HG02678 (cell line): ENCODE data around the gene SMYD3.

Source experiments
- ATAC-seq: cut with Tn5 transposase; IDR thresholded peaks from one replicate; pipeline ENCODE4 v1.9.1; 2021; ENCODE audit warnings: mild to moderate bottlenecking, moderate library complexity; ENCODE audit not compliant: unreplicated experiment

Gene SMYD3

GRCh38 chr1:246317332-246318035 is 189.6 kb downstream of the SMYD3 start:
- ATAC-seq = no peak

DNA sequence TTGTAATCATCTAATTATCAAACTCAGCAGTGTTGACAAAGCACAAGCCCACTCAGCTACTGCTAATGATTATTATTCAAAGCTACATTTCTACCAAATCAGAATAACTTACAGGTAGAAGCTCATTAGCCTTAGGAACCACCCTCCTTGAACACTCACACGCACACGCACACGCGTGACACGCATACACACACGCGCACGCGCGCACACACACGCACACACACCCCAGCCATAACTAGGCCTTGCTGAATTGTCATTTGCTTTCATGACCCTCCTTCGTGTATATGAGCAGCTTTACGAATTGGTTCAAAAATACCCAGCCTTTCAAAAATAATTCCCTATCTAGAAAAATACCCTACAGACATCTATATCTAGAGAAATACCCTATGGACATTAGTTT is 195.6 kb downstream of the SMYD3 start:
- ATAC-seq = no peak

DNA sequence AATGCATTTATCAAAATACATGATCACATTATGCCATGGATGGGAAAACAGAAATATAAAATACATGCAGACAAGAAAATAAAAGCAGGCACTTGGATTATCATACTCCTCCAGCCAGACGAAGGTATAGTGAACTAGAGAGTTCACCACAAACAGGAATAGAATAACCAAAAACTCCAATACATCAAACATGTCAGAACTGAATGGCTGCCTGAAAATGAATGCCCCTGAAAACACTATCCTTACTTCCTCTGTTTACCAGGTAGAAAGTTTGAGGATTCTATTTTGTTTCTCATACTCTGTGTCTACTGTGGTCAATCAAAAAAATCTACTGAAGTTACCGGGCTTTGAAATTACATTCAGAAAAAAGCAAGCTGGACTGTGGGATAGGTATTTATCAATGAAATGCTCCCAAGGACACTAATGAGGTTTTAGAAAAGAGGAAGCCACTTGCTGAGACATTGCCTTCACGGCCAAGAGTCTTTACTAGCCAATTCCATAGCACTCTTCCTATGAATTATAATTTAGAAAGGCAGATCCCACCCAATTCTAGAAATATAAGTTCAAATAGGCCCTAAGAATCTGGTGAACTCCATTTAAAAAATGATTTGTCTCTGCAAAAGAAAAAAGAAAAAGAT is 197.7 kb downstream of the SMYD3 start:
- no peak for ATAC-seq

DNA sequence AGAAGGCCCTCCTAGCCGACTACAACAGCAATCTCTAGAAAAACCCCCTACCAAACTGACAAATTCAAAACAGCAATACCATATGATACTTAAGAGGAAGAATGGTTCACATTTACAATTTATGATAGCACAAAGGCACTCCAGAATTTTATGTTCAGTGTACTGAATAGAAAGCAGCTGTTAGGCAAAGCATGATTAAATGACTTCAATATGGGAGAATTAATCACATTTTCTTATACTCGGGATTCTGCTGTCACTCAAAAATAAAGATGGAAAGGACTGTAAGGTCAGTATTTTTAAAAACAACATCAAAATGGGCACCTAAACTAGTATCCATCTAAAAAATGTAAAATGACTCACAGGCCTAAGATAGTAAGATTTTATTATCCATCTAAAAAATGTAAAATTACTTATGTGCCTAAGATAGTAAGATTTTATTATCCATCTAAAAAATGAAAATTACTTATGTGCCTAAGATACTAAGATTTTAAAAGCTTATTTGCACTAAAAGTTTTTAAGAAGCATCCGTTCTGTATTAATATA is 198.5 kb downstream of the SMYD3 start:
- no peak for ATAC-seq

DNA sequence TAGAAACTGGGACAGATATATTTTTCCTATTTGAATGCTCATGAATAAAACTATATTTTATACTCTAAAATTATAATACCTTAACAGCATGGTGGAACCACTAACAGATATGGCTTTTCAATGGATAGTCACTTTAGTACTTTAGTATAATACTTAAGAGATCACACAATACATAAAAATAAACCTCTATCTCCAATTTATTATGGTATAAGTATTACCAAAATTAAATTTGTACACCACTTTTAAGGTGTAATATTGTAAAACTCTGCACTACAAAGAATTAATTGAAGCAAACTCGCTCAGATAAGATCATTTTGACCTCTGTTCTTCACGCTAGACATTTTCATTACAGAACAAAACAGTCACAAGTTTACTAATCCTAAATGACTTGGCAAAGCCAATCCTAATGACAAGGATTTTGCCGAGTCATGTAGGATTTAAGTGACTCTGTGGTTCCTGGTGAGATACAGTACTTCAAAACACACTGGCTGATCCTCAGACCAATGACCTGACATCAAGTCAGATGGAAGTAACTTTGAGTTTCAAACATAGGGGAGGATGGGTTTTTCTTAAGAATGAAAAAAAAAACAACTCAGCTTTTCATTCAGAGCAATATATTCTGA is 200.6 kb downstream of the SMYD3 start:
- no peak for ATAC-seq

GRCh38 chr1:246304484-246305259 is 202.4 kb downstream of the SMYD3 start:
- no peak for ATAC-seq

DNA sequence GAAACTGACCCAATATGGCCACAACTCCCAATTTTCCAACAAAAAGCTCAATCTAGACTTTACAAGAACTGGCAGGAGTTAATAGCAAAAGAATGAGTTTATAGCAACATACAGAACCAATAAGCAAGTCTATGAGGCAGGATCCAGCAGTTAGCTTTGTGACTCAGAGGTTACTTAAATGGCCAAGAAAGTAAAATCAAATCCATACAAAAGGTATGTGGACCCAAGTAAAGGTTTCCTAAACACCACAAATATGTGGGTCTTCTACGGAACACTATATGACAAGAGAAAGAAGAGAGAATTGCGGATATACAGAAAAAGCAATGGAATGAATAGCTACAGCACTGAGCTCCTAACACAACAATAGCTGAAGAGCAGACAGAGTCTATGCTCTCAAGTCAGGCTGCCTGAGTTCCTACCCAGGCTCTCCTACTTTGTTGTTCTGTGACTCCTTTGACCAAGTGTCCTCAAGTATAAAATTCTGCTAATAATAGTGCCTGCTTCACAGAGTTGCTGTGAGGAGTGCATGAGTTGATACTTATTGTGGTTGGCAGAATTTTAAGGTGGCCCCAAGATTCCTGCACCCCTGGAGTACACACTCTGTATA is 204.3 kb downstream of the SMYD3 start:
- ATAC-seq = no peak

GRCh38 chr1:246302251-246302625 is 204.8 kb downstream of the SMYD3 start:
- ATAC-seq = no peak

DNA sequence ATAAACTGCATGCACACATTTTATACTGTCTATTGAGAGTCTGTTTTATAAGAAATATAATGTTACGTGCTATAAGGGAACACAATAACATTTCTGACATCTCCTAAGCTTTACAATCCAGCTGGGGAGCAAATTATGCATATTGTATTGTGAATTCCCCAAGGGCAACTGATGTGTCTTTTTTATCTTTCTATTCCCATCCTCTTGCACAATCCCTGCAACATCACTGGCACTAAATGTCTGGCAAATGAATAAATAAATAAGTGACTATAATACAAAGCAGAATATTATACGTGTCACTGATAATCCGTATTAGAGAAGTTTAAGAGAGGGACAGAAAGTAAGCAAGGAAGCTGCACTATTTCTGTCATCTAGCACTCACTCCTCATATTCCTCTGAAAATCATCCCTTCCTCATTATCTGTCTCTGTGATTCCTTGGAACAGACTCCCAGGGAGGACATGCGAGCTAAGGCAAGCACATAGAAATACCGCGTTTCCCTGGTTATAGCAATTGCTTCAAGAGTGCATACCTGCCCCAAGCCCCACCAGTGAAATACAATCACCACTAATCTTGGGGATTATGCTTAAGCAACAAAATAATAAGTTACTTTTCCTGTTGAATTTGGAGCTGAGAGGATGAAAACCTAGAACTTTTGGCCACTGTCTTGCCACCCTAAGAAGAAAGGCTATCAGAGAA is 205.4 kb downstream of the SMYD3 start:
- ATAC-seq = no peak

DNA sequence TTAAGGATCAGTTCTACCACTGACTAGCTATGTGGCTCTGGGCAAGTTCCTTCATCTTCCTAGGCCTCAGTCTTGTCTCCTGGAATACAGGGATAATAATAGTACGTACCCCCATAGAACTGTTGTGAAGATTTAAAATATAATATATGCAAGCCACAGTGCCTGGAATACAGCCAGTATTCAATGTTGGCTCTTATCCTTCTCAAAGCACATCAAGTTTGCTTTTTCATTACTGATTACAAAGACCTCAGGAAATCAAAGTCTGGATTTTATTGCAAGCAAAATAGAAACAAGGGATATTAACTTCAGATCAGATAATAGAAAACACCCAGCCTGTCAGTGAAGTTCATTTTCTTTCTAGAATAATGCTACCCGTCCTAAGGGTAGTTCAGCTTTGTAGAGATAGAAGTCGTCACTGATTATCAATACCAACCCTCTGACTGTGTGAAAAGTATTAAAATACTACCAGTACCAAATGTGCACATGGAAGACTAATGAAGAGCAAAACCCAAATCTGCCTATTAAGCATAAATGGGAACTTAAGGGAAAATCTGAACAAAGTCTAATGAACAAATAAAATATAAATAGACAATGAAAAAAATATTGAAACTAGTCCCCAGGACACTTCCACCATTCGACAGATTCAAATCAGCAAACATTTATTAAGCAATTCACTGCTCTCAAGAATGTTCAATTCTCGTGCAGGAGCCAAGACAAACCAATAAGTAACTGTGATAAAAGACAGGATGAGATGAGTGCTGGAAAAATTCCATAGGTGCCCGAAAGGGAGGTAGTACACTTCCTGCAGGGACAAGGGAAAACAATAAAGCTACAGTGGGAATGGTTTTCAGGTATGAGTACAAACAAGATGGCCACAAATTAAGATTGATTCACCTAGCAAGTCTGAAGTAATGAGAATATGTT is 206.2 kb downstream of the SMYD3 start:
- ATAC-seq = no peak

GRCh38 chr1:246297279-246298265 is 209.5 kb downstream of the SMYD3 start:
- no peak for ATAC-seq

GRCh38 chr1:246295968-246296367 is 211.1 kb downstream of the SMYD3 start:
- ATAC-seq = no peak

DNA sequence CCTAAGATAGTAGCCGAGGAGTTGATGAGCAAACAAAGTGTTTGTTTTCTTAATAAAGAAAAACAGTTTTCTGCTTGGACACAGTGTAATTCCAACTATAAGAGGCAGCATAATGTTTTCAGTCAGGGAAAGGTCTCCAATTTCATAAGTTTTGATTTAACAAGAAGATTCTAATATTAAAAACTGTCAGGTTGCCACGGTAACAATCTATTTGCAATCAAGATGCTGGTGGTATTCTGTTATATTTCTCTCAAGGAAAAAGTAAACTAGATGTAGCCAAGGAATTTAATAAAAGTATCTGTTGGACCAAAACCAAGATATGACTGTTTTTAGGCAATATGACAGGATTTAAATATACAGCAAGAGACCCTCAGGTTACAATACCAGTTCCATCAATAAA is 211.7 kb downstream of the SMYD3 start:
- no peak for ATAC-seq

DNA sequence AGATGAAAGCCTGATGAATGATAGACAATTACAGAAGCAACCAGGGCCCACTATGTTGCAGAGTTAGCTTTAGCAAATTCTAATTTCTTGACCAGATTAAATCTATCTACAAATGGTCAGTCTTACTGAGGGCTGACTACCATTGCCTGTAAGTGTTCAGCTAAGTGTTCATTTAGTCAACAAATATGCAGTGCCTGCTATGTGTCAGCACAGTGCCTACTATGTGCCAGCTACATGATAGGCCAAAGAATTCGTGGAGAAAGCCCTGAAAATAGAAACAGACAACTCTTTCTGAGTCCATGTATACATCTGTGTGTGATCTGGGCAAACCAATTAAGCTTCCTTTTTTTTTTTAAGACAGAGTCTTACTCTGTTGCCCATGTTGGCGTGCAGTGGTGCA is 212.8 kb downstream of the SMYD3 start:
- ATAC-seq = no peak

- ATAC-seq = no peak
Measured at GRCh38 chr1:246293366-246294121, 213.5 kb downstream of the SMYD3 start.

DNA sequence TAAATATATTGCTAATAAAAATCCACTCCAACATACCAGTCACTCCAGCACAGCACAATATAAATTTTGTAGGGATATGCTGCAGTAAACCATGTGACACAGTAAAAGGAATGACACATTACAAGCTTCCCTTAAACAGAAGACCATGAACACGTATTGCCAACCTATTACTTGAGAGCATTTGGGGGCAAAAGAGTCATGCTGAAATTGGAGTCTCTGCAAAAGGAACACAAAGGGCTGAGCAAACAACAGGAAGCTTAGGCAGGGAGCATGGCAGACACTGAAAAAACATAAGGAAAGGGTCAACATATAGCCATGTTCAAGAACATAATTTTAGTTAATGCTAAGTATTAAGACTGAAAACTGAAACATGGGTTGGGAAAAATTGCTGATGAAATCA is 214.5 kb downstream of the SMYD3 start:
- ATAC-seq = no peak

- no peak for ATAC-seq
Measured at GRCh38 chr1:246291127-246291526, 216.0 kb downstream of the SMYD3 start.
